GM19043 (cell line): ENCODE data around the gene PPM1K.
"Not testable (repeated sequence)": the region's sequence is repeated elsewhere in the genome, so short reads cannot be mapped to it uniquely, and the experiment has no call there.

Experiments
- ATAC-seq: cut with Tn5 transposase; IDR thresholded peaks from one replicate; pipeline ENCODE4 v1.9.1; 2021; ENCODE audit warnings: low read depth; ENCODE audit not compliant: unreplicated experiment

PPM1K gene

DNA sequence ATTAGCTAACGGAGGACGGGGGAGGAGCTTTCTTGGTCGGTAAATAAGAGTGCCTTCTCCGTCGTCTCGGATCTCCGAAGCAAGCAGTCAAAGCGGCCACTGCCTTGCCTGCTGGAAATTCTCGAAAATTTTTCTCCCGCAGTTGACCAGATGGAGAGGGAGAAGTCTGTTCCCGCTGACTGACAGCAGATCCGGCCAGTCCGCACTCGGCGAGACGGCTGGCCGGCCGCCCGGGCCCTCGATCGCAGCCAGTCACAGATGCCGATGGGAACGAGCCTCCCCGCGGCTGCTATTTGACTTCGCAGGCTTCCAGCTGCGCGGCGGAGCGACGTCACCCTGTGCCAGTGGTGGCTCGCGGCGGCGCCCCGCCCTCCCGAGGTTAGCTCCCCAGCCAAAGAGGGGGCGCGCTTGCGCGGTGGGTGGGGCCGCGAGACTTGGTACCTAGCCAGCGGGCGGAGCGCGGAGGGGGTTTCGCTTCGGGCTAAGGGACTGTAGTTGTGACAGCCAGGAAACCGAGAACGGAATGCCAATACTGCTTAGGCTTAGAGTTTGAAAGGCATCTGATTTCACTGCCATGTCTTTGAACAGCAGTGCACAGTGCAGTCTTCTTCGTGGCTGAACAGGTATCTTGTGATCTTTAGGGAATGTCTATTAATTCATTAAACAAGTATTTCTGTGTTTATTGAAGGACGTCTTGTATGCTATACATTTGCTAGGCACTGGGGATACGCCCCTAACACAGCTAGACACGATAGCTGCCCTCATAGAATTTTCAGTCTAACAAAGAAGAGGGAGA lies at the start of gene PPM1K:
PPM1K (minus strand) TSS at position 123 of the 796 bp plus-strand sequence. CDS start 5,978 bp downstream, outside the sequence.
- peak; percentile 74 for ATAC-seq

DNA sequence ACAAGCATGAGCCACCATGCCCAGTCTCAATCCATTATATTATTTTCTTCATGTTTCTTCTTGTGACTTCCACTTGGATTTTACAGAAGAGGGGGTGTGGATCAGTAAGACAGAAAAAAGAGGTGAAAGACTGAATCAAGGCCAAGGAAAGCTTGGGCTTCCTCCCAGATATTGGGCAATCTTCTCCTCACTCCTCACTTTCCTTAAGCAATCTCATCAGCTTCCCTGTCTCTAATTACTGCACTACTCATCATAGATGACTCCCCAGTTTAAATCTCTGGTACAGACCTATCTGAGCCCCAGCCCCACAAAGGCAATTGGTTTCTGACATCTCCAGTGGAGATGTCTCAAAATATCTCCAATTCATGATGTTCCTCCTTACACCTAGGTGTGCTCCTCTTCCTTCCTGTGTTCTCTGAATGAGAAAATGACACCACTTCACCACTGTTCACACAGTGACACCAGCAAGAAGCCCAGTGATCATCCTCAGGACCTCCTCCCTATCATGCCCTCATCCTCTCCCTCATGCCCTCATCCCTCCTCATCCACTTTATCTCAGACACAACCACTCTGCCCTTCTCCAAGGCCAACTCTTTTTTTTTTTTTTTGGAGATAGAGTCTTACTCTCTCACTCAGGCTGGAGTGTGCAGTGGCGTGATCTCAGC lies 49.5 kb upstream of the PPM1K start:
- ATAC-seq, result no peak

DNA sequence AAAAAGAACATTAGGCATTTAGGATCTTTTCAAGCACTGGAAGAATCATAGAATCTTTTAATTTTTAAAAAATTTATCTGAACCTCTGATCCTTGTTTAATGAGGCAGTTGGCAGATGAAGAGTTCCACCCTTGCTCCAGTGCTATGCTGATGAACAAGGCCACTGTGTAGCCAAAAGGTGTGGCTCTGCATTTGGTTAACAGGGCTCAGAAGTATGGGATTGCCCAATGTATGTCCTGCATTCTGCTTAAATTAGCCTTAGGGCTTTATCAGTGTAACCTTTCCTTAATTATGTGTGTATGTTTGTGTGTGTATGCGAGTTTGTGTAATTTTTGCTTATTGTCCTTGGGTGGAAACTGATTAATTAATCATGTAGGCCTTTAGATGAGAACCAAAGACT lies 43.3 kb upstream of the PPM1K start:
- ATAC-seq, result no peak

DNA sequence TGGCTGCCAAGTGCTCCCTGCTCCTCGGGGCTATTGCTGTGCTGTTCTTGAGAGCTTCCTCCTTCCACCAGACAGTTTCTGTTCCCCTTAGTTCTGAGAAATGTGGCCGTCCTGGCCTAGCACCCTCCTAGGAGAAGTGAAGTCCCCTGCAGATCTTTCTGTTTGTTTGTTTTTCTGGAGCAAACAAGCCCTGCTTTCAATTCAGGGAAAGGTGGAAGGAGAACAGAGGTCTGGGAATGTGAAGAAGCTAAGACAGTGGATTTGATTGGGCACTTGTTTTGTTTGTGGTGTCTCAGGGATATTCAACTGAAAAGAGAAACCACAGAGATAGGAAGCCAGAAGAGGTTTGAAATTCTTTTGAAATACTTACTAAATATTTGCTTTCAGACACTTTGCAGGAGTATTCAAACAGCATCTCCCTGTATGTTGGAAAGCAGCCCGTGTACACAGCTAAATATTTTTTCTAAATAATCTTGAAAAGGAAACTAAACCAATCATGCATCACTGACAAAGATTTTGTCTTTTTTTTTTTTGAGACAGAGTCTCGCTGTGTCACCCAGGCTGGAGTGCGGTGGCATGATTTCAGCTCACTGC lies 36.5 kb upstream of the PPM1K start:
- ATAC-seq, result peak; percentile 98

DNA sequence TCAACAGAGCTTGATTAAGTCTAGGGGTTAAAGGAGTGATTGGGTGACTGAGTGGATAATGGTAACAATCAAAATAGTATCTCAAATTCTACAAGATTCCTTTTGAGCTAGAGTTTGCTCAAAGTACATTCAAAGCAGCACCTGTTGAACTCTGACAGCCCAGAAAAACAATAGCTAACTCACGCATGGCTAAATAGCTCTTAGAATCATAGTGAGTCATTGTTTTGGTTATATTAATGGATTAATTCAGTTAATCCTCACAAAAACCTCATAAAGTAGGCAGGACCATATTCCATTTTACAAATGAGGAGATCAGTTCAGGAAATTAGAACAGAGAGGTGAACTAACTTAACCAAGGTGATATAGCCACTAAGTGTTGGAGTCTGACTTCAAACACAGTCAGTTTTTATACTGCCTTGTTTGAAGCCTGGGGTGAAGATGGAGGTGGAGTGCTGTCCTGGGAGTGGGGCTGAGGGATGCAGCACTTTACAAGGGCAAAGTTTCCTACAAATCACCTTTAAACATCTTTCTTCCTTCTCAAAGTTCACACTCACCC lies 35.9 kb upstream of the PPM1K start:
- peak; percentile 53 for ATAC-seq

DNA sequence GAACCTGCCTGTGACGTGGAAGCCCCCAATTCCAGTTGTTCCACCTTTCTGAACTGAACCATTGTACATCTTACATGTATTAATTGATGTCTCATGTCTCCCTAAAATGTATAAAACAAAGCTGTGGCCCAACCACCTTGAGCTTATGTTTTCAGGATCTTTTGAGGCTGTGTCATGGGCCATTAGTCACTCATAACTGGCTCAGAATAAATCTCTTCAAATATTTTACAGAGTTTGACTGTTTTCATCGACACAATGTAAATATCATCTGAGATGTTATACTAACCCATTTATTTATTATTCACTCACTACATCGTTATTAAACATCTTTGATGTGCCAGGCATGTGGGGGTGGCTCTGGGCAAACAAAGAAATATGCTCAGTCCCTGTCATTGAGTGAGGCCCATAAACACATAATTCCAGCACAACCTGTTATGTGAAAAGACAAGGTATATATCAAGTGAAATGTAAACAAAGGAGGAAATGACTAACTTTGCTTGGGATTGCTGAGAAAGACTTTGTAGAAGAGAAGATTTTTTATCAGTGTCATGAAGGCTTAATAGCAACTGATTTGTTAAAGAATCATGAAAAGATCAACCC lies 34.5 kb upstream of the PPM1K start:
- no peak for ATAC-seq

DNA sequence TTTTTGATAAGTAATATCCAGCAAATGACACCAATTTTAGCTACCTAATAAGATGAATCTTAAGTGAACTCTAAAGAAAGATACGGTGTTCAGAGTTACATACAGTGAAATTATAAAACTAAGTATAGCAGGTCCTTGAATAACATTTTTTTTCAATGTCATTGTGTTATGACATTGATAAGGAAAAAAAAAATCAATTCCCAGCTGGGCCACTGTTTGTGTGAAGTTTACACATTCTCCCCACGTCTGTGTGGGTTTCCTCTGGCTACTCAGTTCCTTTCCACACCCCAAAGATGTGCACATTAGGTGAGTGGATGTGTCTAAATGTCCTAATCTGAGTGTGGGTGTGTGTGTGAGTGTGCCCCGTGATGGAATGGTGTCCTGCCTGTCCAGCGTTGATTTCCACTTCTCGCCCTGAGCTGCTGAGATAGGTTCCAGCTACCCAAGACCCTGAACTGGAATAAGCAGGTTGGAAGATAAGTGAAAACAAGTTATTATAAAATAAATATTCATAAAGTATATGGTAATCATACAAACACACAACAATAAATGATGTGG lies 31.2 kb upstream of the PPM1K start:
- no peak for ATAC-seq

DNA sequence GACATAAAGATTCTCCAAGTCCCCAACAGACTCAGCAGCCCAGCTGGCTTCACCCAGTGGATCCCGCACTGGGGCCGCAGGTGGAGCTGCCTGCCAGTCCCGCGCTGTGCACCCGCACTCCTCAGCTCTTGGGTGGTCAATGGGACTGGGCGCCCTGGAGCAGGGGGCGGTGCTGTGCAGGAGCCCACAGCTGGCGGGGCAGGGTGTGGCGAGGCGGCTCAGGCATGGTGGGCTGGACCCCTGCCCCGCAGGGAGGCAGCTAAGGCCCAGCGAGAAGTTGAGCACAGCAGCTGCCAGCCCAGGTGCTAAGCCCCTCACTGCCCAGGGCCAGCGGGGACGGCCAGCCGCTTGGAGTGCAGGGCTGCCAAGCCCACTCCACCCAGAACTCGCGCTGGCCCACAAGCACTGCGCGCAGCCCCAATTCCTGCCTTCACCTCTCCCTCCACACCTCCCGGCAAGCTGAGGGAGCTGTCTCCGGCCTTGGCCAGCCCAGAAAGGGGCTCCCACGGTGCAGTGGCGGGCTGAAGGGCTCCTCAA lies 28.8 kb upstream of the PPM1K start:
- ATAC-seq, result not testable (repeated sequence)

DNA sequence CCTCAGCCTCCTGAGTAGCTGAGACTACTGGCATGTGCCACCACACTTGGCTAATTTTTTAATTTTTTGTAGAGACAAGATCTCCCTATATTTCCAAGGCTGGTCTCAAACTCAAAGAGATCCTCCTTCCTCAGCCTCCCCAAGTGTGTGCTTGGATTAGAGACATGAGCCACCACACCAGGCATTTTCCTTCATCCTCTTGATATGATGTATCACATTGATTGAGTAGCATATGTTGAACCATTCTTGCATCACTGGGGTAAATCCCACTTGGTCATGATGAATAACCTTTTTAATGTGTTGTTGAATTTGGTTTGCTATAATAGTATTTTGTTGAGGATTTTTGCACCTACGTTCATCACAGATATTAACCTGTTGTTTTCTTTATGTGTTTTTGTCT lies 24.2 kb upstream of the PPM1K start:
- no peak for ATAC-seq

DNA sequence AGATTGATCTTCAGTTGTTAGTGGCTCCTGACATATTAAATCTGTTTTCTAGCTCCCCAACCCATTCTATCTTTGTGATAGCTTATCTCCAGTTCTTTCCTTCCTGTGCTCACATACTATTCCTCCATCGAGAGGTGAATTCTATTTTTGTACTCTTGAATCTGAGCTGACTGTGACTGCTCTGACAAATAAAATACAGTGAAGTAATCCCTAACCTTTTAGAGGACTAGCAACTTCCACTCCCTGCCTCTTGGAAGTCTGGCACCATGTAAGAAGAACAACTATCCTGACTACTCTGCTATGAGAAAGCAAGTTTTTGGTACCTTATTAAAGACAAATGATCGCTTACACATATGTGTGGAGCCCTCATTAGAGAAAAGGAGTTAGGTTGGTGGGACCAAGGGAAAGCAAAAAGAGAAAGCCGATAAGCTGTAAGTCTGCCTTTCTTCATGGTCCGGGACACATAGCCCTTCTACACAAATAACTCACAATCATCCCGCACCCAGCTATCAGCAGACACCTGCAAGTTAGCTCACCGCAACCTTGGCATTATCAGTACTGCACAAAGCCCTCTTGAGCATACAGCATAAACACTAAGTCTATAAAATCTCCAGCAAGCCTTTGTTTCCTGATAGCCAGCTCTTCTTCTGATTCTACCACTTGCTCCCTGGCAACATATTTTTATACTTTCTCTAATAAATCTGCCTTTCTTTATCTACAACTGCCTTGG lies 13.5 kb upstream of the PPM1K start:
- ATAC-seq, result no peak

DNA sequence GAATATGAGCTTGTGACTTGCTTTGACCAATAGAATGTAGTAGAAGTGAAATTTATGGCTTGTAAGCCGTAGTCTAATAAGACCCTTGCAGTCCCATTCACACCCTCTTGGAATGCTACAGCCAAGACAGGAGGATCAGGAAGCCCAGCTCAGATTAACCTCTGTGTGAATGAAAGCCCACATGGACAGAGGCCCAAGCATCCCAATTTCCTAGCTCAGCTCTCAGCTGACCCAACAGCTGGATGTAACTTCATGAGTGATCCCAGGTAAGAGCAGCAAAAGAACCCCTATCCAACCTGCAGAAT lies 12.8 kb upstream of the PPM1K start:
- no peak for ATAC-seq

DNA sequence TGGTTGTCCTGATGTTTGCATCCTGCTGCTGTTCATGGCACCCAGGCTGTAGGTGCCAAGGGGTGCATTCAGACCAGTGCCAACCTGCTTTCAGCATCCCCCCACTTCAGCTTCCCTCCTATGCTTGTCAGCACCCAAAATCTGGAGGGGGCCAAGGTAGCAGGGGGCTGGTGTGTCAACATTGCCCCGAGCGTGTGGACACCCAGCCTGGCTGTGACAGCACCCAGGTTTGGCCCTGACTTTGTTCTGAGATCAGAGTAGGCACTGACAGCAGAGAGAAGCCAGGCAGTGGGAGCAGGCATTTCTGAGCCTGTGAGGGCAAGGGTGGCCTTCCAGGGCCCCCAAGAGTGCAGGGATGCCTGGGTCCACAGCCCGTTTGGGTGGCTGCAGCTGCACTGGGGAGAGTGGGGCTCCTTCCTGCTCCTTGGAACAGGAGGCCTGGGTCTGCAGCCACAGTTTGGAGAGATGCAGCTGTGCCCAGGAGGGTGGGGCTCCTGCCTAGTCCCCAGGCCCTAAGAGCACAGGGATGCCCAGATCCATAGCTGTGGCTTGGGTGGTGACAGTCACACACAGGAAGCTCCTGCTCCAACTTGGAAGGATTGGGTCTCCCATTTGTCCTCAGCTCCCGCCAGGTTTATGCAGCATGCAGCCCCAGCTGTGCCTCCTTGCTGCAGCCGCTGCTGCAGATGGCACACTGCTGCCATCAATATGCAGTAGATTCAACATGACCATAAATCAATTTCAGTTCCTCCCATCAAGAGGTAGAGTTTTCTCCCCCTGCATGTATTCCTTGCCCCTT lies 12.3 kb upstream of the PPM1K start:
- ATAC-seq, result no peak

DNA sequence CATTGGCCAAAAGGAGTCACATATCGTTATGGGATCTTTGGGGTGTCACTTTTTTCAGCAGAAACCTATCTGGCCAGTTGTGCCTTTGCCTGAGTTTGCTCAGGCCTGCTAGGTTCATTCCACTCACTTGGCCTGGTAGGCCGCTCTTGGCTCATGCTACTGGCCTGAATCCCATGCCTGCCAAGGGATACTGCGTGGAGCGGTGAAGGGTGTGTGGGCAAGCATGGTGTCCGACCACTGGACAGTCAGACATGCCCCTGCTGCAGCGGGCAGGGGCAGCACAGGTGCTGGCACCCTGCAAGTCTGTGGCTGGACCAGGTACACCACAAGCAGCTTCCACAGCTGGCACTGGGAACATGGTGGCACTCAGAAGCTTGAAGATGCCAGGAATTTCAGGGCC lies 11.3 kb upstream of the PPM1K start:
- ATAC-seq, result no peak

DNA sequence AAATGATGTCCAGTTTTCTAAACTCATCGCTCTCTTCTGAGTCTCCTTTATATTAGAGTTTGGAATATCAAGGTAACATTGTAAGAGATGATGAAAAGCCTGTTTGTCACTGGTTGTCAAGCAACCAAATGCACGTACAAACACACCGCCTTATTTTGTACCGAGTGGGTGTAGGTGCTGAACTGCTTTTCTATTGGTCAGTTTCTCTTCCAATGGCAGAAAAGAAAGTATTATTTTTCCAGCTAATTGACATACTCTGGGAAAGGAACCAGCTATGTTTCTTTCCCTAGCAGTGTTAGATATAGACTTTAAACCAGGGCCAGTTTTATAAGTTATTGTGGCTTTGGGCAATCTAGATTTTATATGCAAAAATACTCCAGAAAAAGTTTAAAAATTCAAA lies 6.6 kb upstream of the PPM1K start:
- ATAC-seq, result no peak

DNA sequence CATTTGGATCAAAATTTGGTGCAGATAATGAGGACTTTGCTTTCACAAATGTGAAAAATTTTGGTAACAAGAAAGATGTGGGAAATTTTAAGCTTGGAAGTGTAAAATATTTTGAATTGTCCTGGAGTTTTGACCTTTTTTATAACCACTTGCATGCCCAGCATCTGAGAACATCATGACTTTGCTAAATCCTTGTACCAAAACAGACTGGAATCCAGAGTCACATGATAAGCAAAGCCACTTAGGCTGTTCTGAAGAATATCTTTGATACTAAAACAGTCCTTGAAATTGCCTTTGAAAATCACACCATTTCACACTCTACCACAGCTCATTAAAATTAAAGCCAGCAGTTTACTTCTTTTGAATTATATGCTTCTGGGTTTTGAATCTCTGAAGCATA lies 2.5 kb upstream of the PPM1K start:
- no peak for ATAC-seq

DNA sequence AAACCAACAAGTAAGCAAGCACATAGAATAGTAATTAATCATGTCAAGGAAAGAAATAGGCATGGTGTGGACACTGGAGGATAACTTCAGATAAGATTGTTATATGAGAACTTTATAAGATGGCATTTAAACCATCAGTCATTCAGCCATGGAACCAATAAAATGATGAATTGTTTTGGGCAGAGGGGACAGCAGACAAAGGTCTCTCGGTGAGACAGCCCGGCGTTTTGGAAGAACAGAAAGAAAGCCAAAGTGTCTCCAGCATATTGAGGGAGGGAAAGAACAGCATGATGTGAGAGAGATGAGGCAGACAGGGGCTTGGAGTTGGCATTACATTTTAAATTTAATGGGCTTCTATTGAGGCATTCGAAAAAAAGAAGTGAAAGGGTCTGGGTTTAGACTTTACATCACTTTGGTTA lies 883 bp upstream of the PPM1K start:
- no peak for ATAC-seq

DNA sequence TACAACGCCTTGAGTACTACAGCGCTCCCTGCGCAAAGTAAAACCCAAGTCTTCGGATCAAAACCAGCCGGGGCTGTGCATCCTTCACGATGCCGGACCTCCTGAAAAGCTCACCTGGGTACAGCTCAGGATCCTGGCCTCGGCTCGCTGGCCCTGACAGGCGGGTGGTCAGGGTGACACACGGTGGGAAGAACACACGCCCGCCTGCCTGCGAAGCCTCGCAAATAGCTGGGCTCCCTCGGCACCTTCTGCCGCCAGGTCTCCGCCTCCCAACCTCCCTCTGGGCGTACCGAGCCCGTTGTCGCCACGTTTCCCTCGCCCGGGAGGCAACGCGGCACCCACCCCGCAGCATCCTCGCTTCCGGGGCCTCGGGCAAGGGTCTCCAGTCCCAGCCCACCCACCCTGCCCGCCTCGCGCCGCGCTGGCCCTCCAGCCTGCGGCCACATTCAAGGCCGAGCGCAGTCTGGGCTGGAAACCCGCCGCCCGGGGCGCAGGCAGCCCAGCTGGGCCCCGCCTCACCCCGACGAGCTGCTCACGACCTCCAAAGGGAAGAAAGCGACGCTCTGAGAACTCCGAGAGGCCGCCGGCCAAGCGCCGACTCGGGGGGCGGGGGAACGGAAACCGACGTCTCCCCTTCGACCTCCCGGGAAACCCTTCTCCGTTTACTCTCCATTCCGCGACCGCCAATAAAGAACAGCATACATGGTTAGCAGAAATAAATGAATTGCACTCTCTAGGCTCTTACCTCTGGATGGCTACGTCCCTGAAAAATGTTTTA lies 511 bp downstream of the PPM1K start:
- ATAC-seq, result peak; percentile 8

DNA sequence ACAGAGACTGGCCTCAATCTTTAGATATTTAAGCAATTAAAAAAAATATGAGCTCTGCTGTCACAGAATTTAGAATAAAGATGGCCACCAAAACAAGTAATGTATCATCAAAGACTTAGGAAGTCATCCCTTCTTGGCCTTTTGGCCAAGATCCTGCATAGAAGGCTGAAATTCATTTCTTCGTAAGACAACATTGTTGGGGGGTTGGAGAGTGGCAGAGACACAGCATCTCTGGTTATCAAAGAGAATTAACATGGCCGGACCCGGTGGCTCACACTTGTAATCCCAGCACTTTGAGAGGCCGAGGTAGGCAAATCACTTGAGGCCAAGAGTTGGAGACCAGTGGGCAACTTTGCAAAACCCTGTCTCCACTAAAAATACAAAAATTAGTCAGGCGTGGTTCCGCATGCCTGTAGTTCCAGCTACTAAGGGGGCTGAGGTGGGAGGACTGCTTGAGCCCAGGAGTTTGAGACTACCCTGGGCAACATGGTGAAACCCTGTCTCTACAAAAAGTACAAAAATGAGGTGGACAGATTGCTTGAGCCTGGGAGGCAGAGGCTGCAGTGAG lies 4.0 kb downstream of the PPM1K start:
- ATAC-seq, result no peak
